SKM-1 treated with dmso at 0.1 percent for 144 hours (cell line): ENCODE measurements around the gene PGS1.
A peak's percentile ranks its signal among the peaks of the same experiment; 100 is the strongest.
"Not testable (repeated sequence)": the region's sequence is repeated elsewhere in the genome, so short reads cannot be mapped to it uniquely, and the experiment has no call there.

ENCODE experiments used
- DNase-seq: peaks from one replicate; lab custom pipeline; 2025; ENCODE audit not compliant: unreplicated experiment; lab: John Stamatoyannopoulos, UW

The PGS1 gene

GRCh38 chr17:78441271-78441971 lies 63.0 kb downstream of the PGS1 start:
- DNase-seq = no peak

- peak; percentile 87 for DNase-seq
Measured at GRCh38 chr17:78442648-78443218, 64.3 kb downstream of the PGS1 start.

GRCh38 chr17:78444392-78444791 lies 65.9 kb downstream of the PGS1 start:
- DNase-seq = no peak

GRCh38 chr17:78446833-78447232 lies 68.4 kb downstream of the PGS1 start:
- no peak for DNase-seq

GRCh38 chr17:78448356-78448993 lies 70.0 kb downstream of the PGS1 start:
- no peak for DNase-seq

- no peak for DNase-seq
Measured at GRCh38 chr17:78449983-78450595, 71.6 kb downstream of the PGS1 start.

DNA sequence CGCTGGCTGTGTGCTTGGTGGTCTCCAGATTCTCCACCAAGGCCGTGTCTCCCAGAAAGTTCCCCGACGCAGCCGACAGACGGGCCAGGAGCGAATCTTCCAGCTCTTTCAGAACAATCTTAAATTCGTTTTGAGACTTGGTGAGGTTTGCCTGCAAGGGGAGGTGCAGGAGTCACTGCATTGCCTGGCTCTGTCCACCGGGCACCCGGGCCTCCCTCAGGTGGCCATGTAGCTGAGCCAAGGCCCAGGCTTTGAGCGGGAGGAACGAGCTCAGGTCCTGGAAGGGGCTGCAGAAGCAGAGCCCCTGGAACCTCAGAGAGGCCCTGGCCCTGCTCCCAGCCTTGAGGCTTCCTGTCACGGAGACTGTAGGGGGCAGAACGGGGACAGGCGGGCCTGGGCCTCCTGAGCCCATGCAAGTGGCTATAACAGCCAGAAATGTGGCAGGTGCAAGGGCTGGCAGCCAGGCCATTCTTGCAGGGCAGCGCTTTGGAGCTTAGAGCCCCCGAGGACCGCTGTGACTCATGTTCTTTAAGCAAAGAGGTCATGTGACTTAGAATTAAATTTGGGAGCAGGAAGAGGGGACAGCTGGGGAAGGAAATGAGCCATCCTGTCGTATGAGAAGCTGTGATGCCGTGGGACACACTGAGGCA lies 72.4 kb downstream of the PGS1 start:
- no peak for DNase-seq

- DNase-seq = no peak
Measured at GRCh38 chr17:78451753-78452152, 73.3 kb downstream of the PGS1 start.

- DNase-seq = no peak
Measured at GRCh38 chr17:78454346-78454745, 75.9 kb downstream of the PGS1 start.

GRCh38 chr17:78458091-78458490 lies 79.6 kb downstream of the PGS1 start:
- DNase-seq = no peak

- DNase-seq = no peak
Measured at GRCh38 chr17:78458736-78459335, 80.4 kb downstream of the PGS1 start.

- DNase-seq = no peak
Measured at GRCh38 chr17:78459696-78460095, 81.2 kb downstream of the PGS1 start.

GRCh38 chr17:78460176-78460675 lies 81.8 kb downstream of the PGS1 start:
- DNase-seq = no peak

DNA sequence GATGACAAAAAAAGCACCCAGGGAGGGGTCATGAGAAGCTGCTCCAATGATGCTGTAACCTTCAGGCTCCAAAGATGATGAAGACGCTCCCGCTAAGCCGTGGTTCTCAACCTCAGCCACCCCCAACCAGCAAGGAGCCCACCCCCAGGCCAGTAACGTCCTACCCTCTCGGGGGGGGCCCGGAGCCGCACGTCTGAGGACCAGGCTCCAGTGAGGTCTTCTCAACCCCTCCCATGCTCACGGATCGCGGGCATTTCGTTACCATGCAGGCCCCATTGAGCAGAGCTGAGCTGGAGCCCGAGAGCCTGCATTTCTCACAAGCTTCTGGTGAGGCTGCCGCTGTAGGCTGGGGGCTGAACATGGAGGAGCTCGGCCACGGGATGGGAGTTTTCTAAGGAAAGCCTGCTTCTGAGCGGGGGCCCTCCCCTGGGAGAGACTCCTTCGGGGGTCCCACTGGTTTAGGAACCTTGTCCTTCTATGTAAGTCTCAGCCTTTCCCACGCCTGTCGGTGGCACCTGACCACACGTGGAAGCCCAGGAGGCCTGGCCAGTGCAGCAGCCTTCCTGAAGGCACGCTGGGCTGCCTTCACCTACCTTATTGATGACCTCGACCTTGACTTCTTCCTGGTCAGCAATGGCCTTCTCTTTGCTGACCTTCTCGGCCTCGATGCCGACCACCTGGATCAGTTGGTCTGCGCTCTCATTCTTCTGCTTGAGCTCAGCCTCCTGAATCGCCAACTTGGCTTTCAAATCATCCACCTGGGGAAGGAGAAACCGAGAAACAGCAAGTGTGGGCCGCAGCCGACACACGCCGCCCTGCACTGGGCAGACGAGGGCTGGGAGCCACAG lies 82.7 kb downstream of the PGS1 start:
- no peak for DNase-seq

GRCh38 chr17:78461799-78462053 lies 83.3 kb downstream of the PGS1 start:
- no peak for DNase-seq

- DNase-seq = no peak
Measured at GRCh38 chr17:78462148-78462547, 83.7 kb downstream of the PGS1 start.

- DNase-seq = not testable (repeated sequence)
Measured at GRCh38 chr17:78466109-78466785, 87.8 kb downstream of the PGS1 start.

DNA sequence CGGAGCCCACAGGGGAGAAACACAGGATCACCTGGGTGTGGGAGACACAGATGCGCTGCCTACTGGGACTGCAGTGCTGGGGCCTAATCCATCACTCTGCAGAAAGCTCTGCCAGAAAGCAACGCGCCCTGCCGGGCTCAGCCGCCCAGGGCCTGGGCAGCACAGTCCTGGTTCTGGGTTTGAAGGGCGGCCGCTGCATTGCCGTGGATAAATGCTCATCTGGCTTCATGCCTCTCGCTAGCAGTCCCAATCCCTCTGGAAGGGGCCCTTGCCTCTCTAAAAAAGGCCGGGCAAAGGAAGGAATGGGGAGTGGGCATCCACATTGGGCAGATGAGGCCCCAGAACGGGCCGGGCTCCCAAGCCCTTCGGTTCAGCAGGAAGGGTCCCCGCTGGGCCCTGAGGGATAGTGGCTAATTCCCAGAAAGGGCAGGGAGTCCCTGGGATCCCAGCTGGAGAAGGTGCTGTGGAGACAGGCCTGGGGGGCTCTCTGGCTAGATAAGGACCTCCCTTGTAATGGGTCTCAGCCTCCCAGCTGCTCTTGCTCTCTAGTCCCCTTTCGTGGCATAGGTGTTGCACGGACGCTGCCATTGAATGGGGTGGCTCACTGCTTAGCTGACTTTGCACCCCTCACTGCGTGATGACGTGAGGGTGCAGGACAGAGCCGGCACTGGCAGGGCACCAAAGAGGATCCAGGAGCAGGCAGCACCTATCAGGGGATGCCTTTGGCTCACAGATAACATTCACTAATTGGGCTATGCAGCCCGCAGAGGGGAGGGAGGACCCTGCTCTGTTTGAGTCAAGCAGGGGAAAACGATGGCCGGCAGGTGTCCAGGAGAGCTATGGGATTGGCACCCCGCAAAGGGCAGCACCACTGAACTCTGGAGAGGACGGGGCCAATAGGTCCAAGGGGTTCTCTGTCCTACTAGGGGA lies 88.6 kb downstream of the PGS1 start:
- no peak for DNase-seq

DNA sequence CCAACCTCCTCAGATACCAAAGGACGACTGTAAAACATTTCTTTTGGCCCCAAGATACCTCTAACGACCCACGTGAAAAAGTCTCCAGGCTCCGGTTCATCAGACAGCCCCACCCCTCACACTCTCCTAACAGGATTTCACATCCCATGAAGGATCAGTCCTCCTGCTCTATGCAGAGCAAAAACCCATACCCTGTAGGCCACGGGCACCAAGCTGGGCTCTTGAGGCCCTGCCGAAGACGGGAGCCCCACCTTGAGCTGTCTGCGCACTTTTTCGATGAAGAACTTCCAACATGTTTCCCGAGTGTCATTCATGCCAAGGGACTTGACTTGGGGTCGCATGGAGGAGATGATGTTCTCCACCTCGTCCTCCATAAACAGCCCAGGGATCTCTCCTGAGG lies 89.9 kb downstream of the PGS1 start:
- no peak for DNase-seq
